ENCODE measurements around the gene NHLRC1.

The NHLRC1 gene

GRCh38 chr6:18138906-18139305, 16.4 kb upstream of the NHLRC1 start:
- no peak for DNase-seq

- no peak for DNase-seq
These were observed 13.8 kb upstream of the NHLRC1 start for GRCh38 chr6:18136260-18136659.

GRCh38 chr6:18135171-18135570, 12.7 kb upstream of the NHLRC1 start:
- no peak for DNase-seq

GRCh38 chr6:18132346-18132745, 9.9 kb upstream of the NHLRC1 start:
- no peak for DNase-seq

GRCh38 chr6:18126121-18126520, 3.6 kb upstream of the NHLRC1 start:
- DNase-seq: no peak

GRCh38 chr6:18121580-18122127, 823 bp downstream of the NHLRC1 start:
- no peak for DNase-seq

GRCh38 chr6:18119236-18119635, 3.2 kb downstream of the NHLRC1 start:
- DNase-seq: no peak

- no peak for DNase-seq
These were observed 4.1 kb downstream of the NHLRC1 start for GRCh38 chr6:18118330-18118729.

GRCh38 chr6:18117136-18117535, 5.3 kb downstream of the NHLRC1 start:
- DNase-seq: no peak

- no peak for DNase-seq
These were observed 7.1 kb downstream of the NHLRC1 start for GRCh38 chr6:18115356-18115755.

GRCh38 chr6:18110162-18110561, 12.3 kb downstream of the NHLRC1 start:
- DNase-seq: no peak

GRCh38 chr6:18107061-18107460, 15.4 kb downstream of the NHLRC1 start:
- DNase-seq: no peak

GRCh38 chr6:18102783-18103509, 19.5 kb downstream of the NHLRC1 start:
- DNase-seq: no peak

GRCh38 chr6:18101873-18102272, 20.6 kb downstream of the NHLRC1 start:
- DNase-seq: no peak

GRCh38 chr6:18101271-18101670, 21.2 kb downstream of the NHLRC1 start:
- no peak for DNase-seq

- no peak for DNase-seq
These were observed 22.2 kb downstream of the NHLRC1 start for GRCh38 chr6:18100296-18100695.

GRCh38 chr6:18099511-18099910, 23.0 kb downstream of the NHLRC1 start:
- DNase-seq: no peak

- no peak for DNase-seq
These were observed 26.1 kb downstream of the NHLRC1 start for GRCh38 chr6:18096423-18096822.

- no peak for DNase-seq
These were observed 31.1 kb downstream of the NHLRC1 start for GRCh38 chr6:18091382-18091781.

- DNase-seq: no peak
These were observed 32.1 kb downstream of the NHLRC1 start for GRCh38 chr6:18090349-18090786.

- DNase-seq: no peak
These were observed 33.8 kb downstream of the NHLRC1 start for GRCh38 chr6:18088419-18089296.

- DNase-seq: no peak
These were observed 34.9 kb downstream of the NHLRC1 start for GRCh38 chr6:18087396-18088165.
